22Rv1 (cell line): Measurements from ENCODE around the gene HAPLN3.
A peak's percentile ranks its signal among the peaks of the same experiment; 100 is the strongest.

ENCODE experiments used
- H3K27ac ChIP-seq: fragments of 450-650 bp; 2 replicates; pipeline ENCODE4 v1.5.1; 2017
- ZFX ChIP-seq: fragments of 450-650 bp; IDR thresholded peaks from 2 replicates; pipeline ENCODE4 v1.6.1; 2017; ENCODE audit warnings: antibody characterized with exemption, borderline replicate concordance
- TF ChIP-seq, protein P1 (sequence below): fragments of 450-650 bp; IDR thresholded peaks from 2 replicates; pipeline ENCODE4 v1.5.1; 2017; ENCODE audit warnings: mild to moderate bottlenecking

HAPLN3 gene

DNA sequence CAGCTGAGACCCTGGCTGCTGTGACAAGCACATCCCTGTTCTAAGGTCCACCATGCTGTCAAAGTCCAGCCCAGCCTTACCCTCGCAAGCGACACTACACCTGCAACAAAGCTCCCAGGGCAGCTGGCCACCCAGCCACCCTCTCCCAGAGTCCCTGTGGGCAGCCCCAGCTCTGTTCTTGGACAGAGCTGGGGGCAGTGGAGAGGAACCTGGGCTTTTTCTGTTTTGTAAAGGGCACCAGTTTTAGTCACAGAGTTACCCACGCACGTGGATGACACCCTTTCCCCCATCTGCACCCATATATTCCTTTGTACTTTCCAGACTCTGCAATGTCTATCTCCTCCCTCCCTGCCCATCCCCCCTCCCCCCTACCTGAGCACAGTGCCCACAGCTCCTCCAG lies 53.2 kb downstream of the HAPLN3 start:
- no peak overlapping the region for H3K27ac ChIP-seq
- TF ChIP-seq ZFX: no peak
- TF ChIP-seq, protein P1, sequence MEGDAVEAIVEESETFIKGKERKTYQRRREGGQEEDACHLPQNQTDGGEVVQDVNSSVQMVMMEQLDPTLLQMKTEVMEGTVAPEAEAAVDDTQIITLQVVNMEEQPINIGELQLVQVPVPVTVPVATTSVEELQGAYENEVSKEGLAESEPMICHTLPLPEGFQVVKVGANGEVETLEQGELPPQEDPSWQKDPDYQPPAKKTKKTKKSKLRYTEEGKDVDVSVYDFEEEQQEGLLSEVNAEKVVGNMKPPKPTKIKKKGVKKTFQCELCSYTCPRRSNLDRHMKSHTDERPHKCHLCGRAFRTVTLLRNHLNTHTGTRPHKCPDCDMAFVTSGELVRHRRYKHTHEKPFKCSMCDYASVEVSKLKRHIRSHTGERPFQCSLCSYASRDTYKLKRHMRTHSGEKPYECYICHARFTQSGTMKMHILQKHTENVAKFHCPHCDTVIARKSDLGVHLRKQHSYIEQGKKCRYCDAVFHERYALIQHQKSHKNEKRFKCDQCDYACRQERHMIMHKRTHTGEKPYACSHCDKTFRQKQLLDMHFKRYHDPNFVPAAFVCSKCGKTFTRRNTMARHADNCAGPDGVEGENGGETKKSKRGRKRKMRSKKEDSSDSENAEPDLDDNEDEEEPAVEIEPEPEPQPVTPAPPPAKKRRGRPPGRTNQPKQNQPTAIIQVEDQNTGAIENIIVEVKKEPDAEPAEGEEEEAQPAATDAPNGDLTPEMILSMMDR: no peak

DNA sequence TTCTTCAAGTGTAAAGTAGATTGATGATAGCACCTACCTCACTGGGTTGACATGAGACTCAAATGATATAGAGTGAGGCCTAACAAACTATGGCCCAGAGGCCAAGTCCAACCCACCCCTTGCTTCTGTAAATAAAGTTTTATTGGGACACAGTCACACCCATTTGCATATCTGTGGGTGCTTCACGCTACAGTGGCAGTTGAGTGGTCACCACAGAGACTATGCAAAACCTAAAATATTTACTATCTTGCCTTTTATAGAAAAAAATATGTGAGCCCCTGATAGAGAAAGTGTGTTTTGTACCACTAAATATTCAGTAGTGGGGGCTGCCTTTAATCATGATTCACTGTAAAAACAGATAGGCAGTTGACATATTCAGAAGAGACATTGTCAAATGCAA lies 54.1 kb downstream of the HAPLN3 start:
- H3K27ac ChIP-seq: no peak overlapping the region
- TF ChIP-seq ZFX: no peak
- TF ChIP-seq, protein P1: no peak

DNA sequence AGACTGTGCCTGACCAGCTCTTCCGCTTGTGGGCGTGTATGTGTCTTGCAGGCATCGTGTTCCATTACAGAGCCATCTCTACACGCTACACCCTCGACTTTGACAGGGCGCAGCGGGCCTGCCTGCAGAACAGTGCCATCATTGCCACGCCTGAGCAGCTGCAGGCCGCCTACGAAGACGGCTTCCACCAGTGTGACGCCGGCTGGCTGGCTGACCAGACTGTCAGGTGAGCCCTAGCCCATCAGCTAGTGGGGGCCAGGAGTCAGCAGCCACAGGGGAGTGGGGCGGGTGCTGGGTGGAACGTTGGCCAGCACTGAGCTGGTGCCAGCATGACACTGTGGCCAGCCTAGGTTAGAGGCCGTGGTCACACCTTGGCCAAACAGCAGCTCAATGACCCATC lies 55.4 kb downstream of the HAPLN3 start:
- H3K27ac ChIP-seq: no peak overlapping the region
- TF ChIP-seq, protein P1: no peak
- no peak for TF ChIP-seq ZFX

DNA sequence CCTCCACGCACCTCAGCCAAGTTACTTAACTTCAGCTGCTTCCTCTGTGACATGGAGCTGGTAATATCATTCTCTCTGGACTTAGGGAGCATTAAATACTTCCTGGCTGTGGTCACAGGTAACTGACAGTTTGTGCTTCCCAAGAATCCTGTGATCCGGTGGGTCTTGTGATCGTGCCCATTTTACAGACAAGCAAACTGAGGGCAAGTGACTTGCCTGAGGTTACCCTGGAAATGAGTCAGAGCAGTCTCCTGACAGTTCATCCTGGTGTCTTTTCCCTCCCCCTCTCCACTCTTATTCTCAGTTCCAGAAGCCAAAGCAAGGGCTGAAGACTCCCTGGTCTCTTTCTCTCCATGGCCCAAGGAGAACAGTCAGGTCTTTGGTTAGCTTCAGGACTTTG lies 56.2 kb downstream of the HAPLN3 start:
- no peak for TF ChIP-seq ZFX
- TF ChIP-seq, protein P1: no peak
- H3K27ac ChIP-seq: no peak overlapping the region

DNA sequence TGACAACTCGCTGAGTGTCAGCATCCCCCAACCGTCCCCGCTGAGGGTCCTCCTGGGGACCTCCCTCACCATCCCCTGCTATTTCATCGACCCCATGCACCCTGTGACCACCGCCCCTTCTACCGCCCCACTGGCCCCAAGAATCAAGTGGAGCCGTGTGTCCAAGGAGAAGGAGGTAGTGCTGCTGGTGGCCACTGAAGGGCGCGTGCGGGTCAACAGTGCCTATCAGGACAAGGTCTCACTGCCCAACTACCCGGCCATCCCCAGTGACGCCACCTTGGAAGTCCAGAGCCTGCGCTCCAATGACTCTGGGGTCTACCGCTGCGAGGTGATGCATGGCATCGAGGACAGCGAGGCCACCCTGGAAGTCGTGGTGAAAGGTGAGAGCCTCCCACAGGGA lies 56.7 kb downstream of the HAPLN3 start:
- TF ChIP-seq ZFX: no peak
- TF ChIP-seq, protein P1: peak; percentile 15; the same call in 1 of the 2 replicates
- no peak overlapping the region for H3K27ac ChIP-seq

DNA sequence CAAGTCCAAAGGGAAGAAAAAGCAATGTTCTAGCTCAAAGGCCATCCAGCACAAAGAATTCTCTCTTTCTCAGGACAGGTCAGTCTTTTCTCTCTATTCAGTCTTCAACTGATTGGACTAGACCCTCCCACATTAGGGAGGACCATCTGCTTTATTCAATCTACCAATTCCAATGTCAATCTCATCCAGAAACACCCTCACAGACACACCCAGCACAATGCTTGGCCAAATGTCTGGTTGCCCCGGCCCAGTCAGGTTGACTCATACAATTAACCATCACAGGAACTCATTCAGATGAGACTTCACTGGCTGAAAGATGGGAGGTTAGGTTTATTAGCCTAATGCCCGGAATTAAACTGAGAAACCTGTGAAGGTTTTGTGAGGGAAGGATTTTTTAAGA lies 59.7 kb downstream of the HAPLN3 start:
- no peak for TF ChIP-seq ZFX
- TF ChIP-seq, protein P1: no peak
- H3K27ac ChIP-seq: no peak overlapping the region

DNA sequence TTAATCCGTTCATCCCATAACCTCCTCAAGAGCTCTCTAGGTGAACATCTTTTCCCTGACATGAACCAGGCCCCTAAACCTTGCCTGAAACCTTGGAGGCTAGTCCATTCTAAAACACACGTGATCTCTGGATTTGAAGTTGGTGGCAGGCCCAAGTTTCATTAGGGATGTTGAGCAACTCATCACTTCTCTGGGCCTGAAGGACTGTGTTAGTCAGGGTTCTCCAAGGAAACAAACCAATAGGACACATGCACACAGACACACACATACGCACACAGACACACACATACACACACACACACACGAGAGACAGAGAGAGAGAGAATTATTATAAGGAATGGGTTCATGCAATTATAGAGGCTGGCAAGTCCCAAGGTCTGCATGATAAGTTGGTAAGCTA lies 60.2 kb downstream of the HAPLN3 start:
- H3K27ac ChIP-seq: no peak overlapping the region
- TF ChIP-seq, protein P1: no peak
- no peak for TF ChIP-seq ZFX
